Panc1 (cell line): ENCODE data around the gene MRPL33.

Experiments used
- CTCF ChIP-seq: fragments of 450-650 bp; IDR thresholded peaks from 2 replicates; pipeline ENCODE4 v1.5.1; 2017; ENCODE audit warnings: mild to moderate bottlenecking
- POLR2AphosphoS5 ChIP-seq: IDR thresholded peaks from 2 replicates; pipeline ENCODE4 v1.6.1; 2012; ENCODE audit warnings: mild to moderate bottlenecking, low read depth, low read length, moderate library complexity

GRCh38 chr2:27805180-27805579, 33.7 kb downstream of the MRPL33 start:
- TF ChIP-seq POLR2AphosphoS5 (no peak), CTCF (no peak)
